LNCAP (cell line): ENCODE results near the gene ZNF664.

Experiments
- CTCF ChIP-seq: fragments of 450-650 bp; IDR thresholded peaks from 2 replicates; pipeline ENCODE4 v1.5.1; 2017; ENCODE audit warnings: mild to moderate bottlenecking

Gene ZNF664

GRCh38 chr12:124030008-124030407 lies 57.0 kb downstream of the ZNF664 start:
- no peak for TF ChIP-seq CTCF

GRCh38 chr12:124030510-124030909 lies 57.5 kb downstream of the ZNF664 start:
- no peak for TF ChIP-seq CTCF

GRCh38 chr12:124031058-124031457 lies 58.0 kb downstream of the ZNF664 start:
- no peak for TF ChIP-seq CTCF

GRCh38 chr12:124032265-124032886 lies 59.4 kb downstream of the ZNF664 start:
- TF ChIP-seq CTCF, result peak; percentile 79

GRCh38 chr12:124033859-124034258 lies 60.8 kb downstream of the ZNF664 start:
- TF ChIP-seq CTCF, result no peak

- TF ChIP-seq CTCF, result no peak
Measured at GRCh38 chr12:124034297-124034696, 61.3 kb downstream of the ZNF664 start.

GRCh38 chr12:124035163-124035562 lies 62.1 kb downstream of the ZNF664 start:
- TF ChIP-seq CTCF, result no peak

GRCh38 chr12:124036171-124036598 lies 63.2 kb downstream of the ZNF664 start:
- TF ChIP-seq CTCF, result no peak
